ENCODE measurements around the gene RUNX2.
"Not testable (repeated sequence)": the region's sequence is repeated elsewhere in the genome, so short reads cannot be mapped to it uniquely, and the experiment has no call there.

Gene RUNX2

GRCh38 chr6:45327956-45328522 is at the start of gene RUNX2:
Gene RUNX2, plus strand, starts transcription at chr6:45328330. Its CDS starts 397 bp downstream, at chr6:45328727.
- DNase-seq: no peak

- DNase-seq: no peak
These were observed 49.8 kb upstream of the RUNX2 start for GRCh38 chr6:45278367-45278766.

- not testable (repeated sequence) for DNase-seq
These were observed 41.4 kb upstream of the RUNX2 start for GRCh38 chr6:45286707-45287106.

GRCh38 chr6:45289751-45290514 is 38.2 kb upstream of the RUNX2 start:
- DNase-seq: no peak

GRCh38 chr6:45293306-45293705 is 34.8 kb upstream of the RUNX2 start:
- no peak for DNase-seq

GRCh38 chr6:45294065-45294701 is 33.9 kb upstream of the RUNX2 start:
- not testable (repeated sequence) for DNase-seq

GRCh38 chr6:45297320-45297719 is 30.8 kb upstream of the RUNX2 start:
- no peak for DNase-seq

- no peak for DNase-seq
These were observed 29.0 kb upstream of the RUNX2 start for GRCh38 chr6:45299096-45299581.

- no peak for DNase-seq
These were observed 27.4 kb upstream of the RUNX2 start for GRCh38 chr6:45300736-45301135.

- DNase-seq: no peak
These were observed 26.6 kb upstream of the RUNX2 start for GRCh38 chr6:45301348-45302142.

- DNase-seq: no peak
These were observed 25.3 kb upstream of the RUNX2 start for GRCh38 chr6:45302832-45303231.

- DNase-seq: no peak
These were observed 22.6 kb upstream of the RUNX2 start for GRCh38 chr6:45305546-45305945.

GRCh38 chr6:45310118-45310788 is 17.9 kb upstream of the RUNX2 start:
- no peak for DNase-seq

GRCh38 chr6:45314146-45314545 is 14.0 kb upstream of the RUNX2 start:
- no peak for DNase-seq

GRCh38 chr6:45320349-45320748 is 7.8 kb upstream of the RUNX2 start:
- no peak for DNase-seq

GRCh38 chr6:45323656-45324224 is 4.4 kb upstream of the RUNX2 start:
- DNase-seq: no peak

GRCh38 chr6:45326698-45327417 is 1.3 kb upstream of the RUNX2 start:
- DNase-seq: no peak

- no peak for DNase-seq
These were observed 393 bp downstream of the RUNX2 start for GRCh38 chr6:45328523-45328922.

- DNase-seq: no peak
These were observed 16.8 kb downstream of the RUNX2 start for GRCh38 chr6:45344900-45345299.

- DNase-seq: no peak
These were observed 22.1 kb downstream of the RUNX2 start for GRCh38 chr6:45350186-45350710.

- DNase-seq: no peak
These were observed 22.9 kb downstream of the RUNX2 start for GRCh38 chr6:45351076-45351475.
